ENCODE measurements around the gene CDH4.

CDH4 gene

DNA sequence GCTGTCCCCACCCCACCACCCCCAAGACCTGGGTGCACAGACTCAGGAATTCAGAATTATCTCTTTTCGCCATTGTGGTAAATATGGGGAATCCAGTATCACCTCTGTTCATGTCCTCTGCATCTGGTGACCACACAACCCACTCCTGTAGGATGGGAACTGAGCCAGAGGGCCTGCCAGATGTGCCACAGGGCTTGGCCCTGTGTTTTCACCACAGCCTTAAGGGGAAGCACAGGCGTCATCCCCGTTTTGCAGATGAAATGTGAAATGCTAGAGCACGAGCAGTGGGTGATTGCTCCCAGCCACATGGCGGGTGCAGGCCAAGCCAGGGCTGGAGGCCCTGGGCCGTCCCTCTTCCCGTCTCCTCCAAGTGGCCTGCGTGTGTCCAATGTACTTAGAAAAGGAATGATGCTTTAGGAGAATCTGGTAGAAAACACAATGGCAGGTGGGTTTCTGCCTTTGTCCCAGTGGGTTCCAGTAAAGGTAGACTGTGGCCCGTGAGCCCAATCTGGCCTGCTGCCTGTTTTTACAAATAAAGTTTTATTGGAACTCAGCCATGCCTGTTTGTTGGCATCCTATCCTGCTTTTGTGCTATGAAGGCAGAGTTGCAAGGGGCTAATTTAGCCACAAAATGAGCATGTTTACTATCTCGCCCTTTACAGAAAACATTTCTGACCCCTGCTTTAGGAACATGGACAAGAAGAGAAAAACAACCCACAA lies 309.2 kb downstream of the CDH4 start:
- Histone ChIP-seq H3K27me3 (no peaks in the 10 kb centered on the region), H3K4me3 (ENCODE audit: low read depth in 1 of 2, low read length in 1 of 2) (no peak overlapping the region), H3K27ac (no peak overlapping the region), H3K9me3 (no peaks in the 10 kb centered on the region), H3K4me1 (ENCODE audit: control insufficient read depth in 1 of 2, insufficient read depth in 1 of 2, low read depth in 1 of 2, low read length in 1 of 2) (no peaks in the 10 kb centered on the region), H3K36me3 (no peaks in the 10 kb centered on the region)
- TF ChIP-seq, protein P1, sequence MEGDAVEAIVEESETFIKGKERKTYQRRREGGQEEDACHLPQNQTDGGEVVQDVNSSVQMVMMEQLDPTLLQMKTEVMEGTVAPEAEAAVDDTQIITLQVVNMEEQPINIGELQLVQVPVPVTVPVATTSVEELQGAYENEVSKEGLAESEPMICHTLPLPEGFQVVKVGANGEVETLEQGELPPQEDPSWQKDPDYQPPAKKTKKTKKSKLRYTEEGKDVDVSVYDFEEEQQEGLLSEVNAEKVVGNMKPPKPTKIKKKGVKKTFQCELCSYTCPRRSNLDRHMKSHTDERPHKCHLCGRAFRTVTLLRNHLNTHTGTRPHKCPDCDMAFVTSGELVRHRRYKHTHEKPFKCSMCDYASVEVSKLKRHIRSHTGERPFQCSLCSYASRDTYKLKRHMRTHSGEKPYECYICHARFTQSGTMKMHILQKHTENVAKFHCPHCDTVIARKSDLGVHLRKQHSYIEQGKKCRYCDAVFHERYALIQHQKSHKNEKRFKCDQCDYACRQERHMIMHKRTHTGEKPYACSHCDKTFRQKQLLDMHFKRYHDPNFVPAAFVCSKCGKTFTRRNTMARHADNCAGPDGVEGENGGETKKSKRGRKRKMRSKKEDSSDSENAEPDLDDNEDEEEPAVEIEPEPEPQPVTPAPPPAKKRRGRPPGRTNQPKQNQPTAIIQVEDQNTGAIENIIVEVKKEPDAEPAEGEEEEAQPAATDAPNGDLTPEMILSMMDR (IDR thresholded peaks at IDR 0.05) = no peak

GRCh38 chr20:61562491-61562890 lies 310.4 kb downstream of the CDH4 start:
- TF ChIP-seq, protein P1 (IDR thresholded peaks at IDR 0.05) = no peak
- no peaks in the 10 kb centered on the region for H3K27me3 ChIP-seq

DNA sequence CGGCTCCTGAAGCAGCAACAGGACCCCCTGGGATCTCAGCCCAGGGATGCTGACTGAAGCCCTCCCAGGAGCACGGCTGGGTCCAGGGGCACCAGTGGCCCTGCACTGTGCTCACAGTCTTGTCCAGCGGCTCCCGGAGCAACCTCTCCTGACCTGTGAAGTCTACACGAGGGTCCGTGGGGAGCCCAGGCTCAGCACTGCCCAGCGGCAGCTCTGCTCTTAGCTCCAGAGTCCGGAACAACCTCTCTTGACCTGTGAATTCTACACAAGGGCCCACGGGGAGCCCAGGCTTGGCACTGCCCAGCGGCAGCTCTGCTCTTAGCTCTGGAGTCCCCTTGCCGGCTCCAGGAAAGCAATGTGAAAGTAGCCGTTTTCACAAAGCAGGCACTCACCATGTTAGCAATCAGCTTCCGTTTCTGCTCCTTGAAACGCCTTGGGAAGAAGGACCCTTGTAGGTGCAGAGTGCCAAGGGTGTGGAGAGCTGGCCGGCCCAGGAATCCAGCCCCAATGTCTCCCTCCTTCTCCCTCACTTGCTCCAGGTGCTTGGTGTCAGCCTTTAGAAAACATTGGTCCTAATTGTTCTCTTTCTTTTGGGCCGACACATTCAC lies 310.9 kb downstream of the CDH4 start:
- no peaks in the 10 kb centered on the region for H3K36me3 ChIP-seq
- H3K27ac ChIP-seq = no peak overlapping the region
- no peaks in the 10 kb centered on the region for H3K9me3 ChIP-seq
- no peak overlapping the region for H3K4me3 ChIP-seq (ENCODE audit: low read depth in 1 of 2, low read length in 1 of 2)
- TF ChIP-seq, protein P1 (IDR thresholded peaks at IDR 0.05) = no peak
- H3K4me1 ChIP-seq (ENCODE audit: control insufficient read depth in 1 of 2, insufficient read depth in 1 of 2, low read depth in 1 of 2, low read length in 1 of 2) = no peaks in the 10 kb centered on the region
- H3K27me3 ChIP-seq = no peaks in the 10 kb centered on the region

More at GRCh38 chr20:61562491-61562890, 310.4 kb downstream of the CDH4 start:
- Histone ChIP-seq H3K9me3 (no peaks in the 10 kb centered on the region), H3K4me3 (ENCODE audit: low read depth in 1 of 2, low read length in 1 of 2) (no peak overlapping the region), H3K27ac (no peak overlapping the region), H3K36me3 (no peaks in the 10 kb centered on the region), H3K4me1 (ENCODE audit: control insufficient read depth in 1 of 2, insufficient read depth in 1 of 2, low read depth in 1 of 2, low read length in 1 of 2) (no peaks in the 10 kb centered on the region)

DNA sequence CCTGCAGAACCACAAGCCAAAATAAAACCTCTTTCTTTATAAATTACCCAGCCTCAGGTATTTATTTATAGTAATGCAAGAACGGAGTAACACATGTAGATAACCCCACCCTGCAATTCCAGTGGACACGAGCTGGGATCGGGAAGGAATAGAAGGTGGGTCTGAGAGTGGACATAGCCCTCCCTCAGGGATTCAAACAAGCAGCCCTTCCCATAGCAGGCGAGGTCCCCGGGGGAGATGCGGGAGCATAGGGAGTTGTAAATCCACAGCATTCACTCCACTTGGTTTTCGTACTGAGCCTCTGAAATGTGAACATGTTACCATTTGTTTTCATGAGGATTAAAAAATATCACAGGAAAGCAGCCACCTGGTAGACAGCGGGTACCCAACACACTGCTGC lies 312.6 kb downstream of the CDH4 start:
- no peaks in the 10 kb centered on the region for H3K27me3 ChIP-seq
- no peak overlapping the region for H3K4me3 ChIP-seq (ENCODE audit: low read depth in 1 of 2, low read length in 1 of 2)
- no peaks in the 10 kb centered on the region for H3K4me1 ChIP-seq (ENCODE audit: control insufficient read depth in 1 of 2, insufficient read depth in 1 of 2, low read depth in 1 of 2, low read length in 1 of 2)
- H3K36me3 ChIP-seq = no peaks in the 10 kb centered on the region
- no peaks in the 10 kb centered on the region for H3K9me3 ChIP-seq
- no peak overlapping the region for H3K27ac ChIP-seq
- TF ChIP-seq, protein P1 (IDR thresholded peaks at IDR 0.05) = no peak

- Histone ChIP-seq H3K4me1 (ENCODE audit: control insufficient read depth in 1 of 2, insufficient read depth in 1 of 2, low read depth in 1 of 2, low read length in 1 of 2) (no peaks in the 10 kb centered on the region), H3K36me3 (no peaks in the 10 kb centered on the region), H3K27me3 (no peaks in the 10 kb centered on the region), H3K27ac (no peak overlapping the region), H3K9me3 (no peaks in the 10 kb centered on the region), H3K4me3 (ENCODE audit: low read depth in 1 of 2, low read length in 1 of 2) (no peak overlapping the region)
- TF ChIP-seq, protein P1 (IDR thresholded peaks at IDR 0.05) = no peak
Measured at GRCh38 chr20:61565791-61566190, 313.7 kb downstream of the CDH4 start.
